Fibroblast of villous mesenchyme (primary cell): ENCODE results near the gene ZNF516. TPM values are rescaled to one million over a fixed set of nuclear protein-coding genes. Genes with fewer than 3 reads are reported as not detected.
A peak's percentile ranks its signal among the peaks of the same experiment; 100 is the strongest.

ENCODE experiments used
- DNase-seq: peaks from one replicate; pipeline ENCODE4 v3.0.0-alpha.2; 2010; ENCODE audit warnings: low read depth
- H3K4me3 ChIP-seq: 2 replicates; pipeline ENCODE4 v1.5.1; 2011; ENCODE audit warnings: low read depth, mild to moderate bottlenecking, low read length
- CTCF ChIP-seq: IDR thresholded peaks from 2 replicates; pipeline ENCODE4 v1.5.1; 2012; ENCODE audit warnings: low read depth, mild to moderate bottlenecking, low read length; ENCODE audit not compliant: insufficient read depth
- total RNA-seq: library from RNA; depleted of rRNA; stranded (reverse); fragments of >200 nt; gene quantifications from 2 replicates; pipeline ENCODE4 v1.2.3, GENCODE V29; 2012

ZNF516 gene
- total RNA-seq, 1 donor: 53.1 TPM

DNA sequence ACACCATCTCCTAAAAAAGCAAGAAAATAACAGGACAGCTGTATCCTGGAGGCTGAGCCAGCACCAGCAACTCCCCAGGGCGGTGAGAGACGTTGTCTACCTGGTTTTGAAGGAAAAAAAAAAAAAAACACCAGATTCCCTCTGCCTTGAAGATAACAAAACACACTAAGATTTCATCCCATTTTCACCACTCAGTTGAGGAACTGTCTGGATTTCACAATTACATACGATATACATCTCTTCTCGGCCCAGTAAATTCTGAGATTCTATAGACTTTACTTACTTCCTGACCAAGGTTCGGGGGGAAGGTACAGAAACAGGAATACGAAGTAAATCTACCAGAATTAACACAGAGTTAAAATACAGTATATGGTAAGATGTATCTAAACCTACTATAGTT, 8.5 kb downstream of the ZNF516 start:
- H3K4me3 ChIP-seq: peak overlapping the region; percentile 1
- TF ChIP-seq CTCF: no peak
- DNase-seq: no peak

- no peak for TF ChIP-seq CTCF
- H3K4me3 ChIP-seq: no peak overlapping the region
- DNase-seq: no peak
Observed at GRCh38 chr18:76486038-76486437, 9.0 kb downstream of the ZNF516 start.

- no peak for DNase-seq
- H3K4me3 ChIP-seq: no peak overlapping the region
- no peak for TF ChIP-seq CTCF
Observed at GRCh38 chr18:76484749-76485387, 10.2 kb downstream of the ZNF516 start.

- no peak for DNase-seq
- no peak for TF ChIP-seq CTCF
- no peak overlapping the region for H3K4me3 ChIP-seq
Observed at GRCh38 chr18:76483780-76484179, 11.3 kb downstream of the ZNF516 start.

DNA sequence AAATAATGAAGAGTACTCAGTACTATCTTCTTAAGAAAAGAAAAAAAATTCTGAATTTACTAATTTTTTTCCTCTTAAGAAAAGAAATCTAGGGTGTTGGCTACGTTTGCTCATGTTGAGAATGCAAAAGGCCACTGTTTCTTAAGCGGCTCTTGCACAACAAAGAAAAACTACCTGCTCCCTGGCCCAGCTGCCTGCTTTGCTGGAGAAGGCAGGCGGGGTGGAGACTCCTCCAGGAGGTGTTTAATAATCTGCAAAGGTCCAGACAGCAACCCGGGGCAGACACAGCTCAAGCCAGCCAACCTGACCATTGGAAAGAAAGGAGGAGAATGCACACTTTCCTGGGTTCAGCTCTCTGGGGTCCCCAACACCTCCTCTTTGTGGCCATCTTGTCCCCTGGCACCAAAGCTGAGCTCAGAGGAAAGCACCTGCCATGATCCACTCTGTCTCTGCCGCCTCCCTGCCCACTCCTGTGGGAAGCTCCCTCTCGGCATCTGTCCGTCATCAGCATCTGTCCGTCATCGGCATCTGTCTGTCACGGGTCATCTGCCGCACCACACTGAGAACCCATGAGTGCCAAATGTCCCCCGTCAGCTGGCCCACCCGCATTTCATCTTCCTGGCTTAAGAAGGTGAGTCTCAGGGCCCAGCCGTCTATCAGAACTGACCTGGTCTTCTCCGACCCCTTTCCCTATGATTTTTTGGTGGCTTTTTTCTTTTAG, 11.9 kb downstream of the ZNF516 start:
- no peak overlapping the region for H3K4me3 ChIP-seq
- DNase-seq: peak; percentile 43
- TF ChIP-seq CTCF: no peak

- DNase-seq: no peak
- TF ChIP-seq CTCF: no peak
- no peak overlapping the region for H3K4me3 ChIP-seq
Observed at GRCh38 chr18:76482267-76482666, 12.8 kb downstream of the ZNF516 start.
